GM18517 (cell line): Measurements from ENCODE around the gene GNL1.

ENCODE experiments used
- ATAC-seq: cut with Tn5 transposase; IDR thresholded peaks from one replicate; pipeline ENCODE4 v1.9.1; 2021; ENCODE audit warnings: mild to moderate bottlenecking, moderate library complexity; ENCODE audit not compliant: unreplicated experiment

The GNL1 gene, protein sequence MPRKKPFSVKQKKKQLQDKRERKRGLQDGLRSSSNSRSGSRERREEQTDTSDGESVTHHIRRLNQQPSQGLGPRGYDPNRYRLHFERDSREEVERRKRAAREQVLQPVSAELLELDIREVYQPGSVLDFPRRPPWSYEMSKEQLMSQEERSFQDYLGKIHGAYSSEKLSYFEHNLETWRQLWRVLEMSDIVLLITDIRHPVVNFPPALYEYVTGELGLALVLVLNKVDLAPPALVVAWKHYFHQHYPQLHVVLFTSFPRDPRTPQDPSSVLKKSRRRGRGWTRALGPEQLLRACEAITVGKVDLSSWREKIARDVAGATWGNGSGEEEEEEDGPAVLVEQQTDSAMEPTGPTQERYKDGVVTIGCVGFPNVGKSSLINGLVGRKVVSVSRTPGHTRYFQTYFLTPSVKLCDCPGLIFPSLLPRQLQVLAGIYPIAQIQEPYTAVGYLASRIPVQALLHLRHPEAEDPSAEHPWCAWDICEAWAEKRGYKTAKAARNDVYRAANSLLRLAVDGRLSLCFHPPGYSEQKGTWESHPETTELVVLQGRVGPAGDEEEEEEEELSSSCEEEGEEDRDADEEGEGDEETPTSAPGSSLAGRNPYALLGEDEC

DNA sequence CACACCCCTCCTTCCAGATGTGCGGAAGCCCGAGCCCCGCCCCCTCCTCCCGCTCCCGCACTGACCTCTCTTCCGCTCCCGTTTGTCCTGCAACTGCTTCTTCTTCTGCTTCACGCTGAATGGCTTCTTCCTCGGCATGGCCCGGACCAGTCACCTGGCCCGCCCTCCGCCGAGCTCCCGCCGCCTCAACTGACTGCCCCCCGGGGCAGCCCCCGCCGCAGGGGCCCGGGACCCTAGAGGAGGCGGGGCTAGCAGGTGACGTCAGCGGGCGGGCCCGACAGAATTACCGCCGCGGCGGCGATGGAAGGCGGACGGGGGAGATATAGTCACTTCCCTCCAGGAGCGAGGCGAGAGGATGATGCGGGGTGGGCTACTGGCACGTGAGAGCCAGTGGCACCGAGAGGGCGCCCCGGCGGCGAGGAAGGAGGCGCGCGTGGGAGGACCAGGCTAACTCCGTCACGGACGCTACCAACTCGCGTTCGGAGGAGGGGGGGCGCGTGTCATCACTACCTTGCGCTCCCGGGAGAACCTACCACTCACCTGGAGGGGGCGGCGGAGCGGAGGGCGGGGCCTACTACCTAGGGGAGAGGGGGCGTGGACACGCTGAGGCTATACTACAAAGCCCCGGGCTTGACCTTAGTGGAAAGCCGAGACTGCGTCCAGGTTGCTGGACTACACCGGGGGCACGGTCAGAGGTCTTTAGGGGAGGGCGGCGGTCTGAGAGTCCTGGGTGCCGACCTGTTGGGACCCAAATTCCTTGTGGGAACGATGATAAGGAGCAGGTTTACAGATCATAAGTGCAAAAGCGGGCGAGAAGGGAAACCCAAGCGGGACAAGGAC, at the start of gene GNL1:
TSS of gene GNL1 (minus strand) at position 424 of the 840 bp plus-strand sequence. CDS start at position 138, 286 bp downstream.
- ATAC-seq: peak; percentile 62

DNA sequence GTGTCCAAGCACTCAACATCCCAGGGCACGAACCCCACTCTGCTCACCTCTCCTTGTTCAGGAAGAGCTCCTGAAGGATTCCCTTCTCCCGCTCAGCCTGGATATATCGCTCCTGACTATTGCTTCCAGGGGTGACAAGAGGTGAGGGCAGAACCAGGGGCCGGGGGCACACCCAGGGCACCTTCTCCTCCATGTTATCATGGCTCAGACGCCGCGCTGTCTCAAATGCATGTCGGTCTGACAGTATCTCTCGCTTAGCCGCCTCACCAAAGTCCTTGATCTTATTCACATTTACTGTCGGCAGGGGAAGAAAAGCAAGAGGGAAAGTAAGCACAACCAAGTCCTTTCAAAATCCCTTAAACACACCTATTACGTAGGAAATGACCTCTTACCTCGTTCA, 47.7 kb upstream of the GNL1 start:
- no peak for ATAC-seq

DNA sequence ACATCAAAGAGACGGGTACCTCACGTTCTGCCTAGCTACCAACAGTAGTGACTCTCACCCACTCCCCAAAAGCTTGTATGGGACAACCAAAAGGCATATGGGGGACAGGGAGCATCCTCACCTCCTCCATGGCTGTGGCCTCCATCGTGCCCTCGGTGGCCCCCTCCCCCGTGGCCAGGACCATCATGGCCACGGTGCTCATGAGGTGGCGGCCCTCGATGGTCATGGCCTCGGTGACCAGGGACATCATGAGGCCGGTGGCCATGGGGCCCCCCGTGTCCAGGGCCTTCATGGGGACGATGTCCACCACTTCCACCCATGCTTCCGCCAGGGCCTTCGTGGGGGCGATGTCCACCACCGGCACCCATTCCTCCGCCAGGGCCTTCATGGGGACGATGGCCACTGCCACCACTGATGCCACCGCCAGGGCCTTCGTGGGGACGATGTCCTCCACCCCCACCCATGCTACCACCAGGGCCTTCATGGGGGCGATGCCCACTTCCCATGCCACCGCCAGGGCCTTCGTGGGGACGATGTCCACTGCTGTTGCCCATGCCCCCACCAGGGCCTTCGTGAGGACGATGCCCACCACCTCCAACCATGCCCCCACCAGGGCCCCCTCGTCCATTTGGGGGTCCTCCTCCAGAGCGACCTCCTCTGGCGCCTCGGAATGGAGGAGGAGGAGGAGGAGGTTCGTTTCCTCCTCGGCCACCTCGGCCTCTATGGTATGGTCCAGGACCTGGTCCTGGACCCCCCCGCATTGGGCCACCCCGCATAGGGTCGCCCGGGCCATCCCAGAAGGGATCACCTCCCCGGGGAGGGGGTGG, 45.7 kb upstream of the GNL1 start:
- no peak for ATAC-seq

DNA sequence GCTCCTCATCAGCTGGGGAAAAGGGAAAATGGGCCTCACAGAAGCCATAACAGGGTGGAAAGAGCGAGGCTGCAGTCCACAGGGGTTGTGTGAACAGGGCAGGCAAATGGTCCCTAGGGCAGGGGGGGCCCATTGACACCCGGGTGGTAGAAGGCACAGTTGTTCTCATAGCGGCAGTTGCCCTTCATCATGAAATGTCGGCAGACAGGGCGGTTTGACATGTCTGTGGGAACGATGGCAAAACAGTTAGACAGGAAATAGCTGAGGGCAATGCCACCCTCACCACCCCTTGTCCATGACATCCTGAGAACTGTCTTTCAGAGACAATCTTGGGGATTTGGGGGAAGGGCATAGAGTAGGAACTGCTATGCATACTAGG, 45.1 kb upstream of the GNL1 start:
- ATAC-seq: no peak

DNA sequence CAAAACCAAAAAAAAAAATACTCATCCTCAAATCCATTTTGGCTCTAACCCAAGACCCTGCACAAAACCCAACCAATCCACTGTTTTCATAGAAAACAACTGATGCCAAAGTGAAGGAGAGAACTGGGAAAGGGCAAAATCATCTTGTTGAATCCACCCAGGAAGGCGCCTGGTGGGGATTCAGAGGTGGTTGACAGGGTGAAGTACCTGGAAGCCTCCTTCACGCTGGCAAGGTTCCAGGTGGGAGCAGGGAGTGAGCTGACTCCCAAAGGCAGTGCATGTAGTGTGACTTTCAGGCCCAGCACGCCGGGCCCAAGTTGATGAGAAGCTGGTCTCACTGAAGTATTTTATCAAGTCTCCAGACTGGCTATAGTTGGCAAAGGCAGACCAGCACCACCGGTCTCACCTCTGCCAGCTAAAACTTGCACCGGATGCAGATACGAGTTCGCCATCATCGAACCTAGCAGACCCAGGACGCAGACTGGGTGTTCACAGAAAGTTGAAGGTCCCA, 44.2 kb upstream of the GNL1 start:
- ATAC-seq: no peak

DNA sequence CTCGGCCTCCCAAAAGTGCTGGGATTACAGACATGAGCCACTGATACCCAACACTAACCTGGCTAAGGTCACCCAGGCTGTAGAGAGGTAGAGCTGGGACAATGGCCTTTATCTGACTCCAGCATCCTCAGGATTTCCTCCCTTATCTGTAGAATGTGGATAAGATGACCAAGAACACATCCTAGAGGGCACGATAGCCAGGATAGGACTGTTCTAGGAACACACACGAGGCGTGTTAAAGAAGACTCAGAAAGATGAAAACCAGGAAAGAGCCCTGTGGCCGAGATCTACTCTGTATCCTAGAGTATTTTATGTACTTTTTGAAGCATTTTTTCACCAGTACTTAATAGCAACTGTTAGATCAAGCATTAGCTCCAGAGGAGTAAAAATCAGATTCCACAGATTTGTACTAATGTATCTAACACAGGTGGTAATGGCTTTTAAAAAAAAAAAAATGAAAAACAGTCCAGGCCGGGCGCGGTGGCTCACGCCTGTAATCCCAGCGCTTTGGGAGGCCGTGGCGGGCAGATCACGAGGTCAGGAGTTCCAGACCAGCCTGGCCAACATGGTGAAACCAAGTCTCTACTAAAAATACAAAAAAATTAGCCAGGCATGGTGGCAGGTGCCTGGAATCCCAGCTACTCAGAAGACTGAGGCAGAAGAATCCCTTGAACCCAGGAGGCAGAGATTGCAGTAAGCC, 43.5 kb upstream of the GNL1 start:
- ATAC-seq: no peak

DNA sequence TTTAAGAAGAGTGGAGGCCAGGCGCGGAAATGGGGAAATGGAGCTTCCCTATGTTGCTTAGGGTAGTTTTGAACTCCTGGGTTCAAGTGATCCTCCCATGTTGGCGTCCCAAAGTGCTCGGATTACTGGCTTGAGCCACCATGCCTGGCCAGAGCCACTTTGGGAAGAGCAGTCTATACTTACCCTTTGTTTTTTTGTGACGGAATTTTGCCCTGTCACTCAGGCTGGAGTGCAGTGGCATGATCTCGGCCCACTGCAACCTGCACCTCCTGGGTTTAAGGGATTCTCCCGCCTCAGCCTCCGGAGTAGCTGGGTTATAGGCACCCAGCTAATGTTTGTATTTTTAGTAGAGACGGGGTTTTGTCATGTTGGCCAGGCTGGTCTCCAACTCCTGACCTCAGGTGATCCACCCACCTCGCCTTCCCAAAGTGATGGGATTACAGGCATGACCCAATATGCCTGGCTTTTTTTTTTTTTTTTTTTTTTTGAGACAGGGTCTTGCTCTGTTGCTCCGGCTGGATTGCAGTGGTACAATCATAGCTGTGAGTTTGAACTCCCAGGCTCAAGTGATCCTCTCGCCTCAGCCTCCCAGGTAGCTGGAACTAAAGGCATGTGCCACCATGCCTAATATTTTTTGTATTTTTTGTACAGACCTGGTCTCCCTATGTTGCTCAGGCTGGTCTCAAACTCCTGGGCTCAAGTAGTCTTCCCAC, 42.8 kb upstream of the GNL1 start:
- ATAC-seq: no peak

DNA sequence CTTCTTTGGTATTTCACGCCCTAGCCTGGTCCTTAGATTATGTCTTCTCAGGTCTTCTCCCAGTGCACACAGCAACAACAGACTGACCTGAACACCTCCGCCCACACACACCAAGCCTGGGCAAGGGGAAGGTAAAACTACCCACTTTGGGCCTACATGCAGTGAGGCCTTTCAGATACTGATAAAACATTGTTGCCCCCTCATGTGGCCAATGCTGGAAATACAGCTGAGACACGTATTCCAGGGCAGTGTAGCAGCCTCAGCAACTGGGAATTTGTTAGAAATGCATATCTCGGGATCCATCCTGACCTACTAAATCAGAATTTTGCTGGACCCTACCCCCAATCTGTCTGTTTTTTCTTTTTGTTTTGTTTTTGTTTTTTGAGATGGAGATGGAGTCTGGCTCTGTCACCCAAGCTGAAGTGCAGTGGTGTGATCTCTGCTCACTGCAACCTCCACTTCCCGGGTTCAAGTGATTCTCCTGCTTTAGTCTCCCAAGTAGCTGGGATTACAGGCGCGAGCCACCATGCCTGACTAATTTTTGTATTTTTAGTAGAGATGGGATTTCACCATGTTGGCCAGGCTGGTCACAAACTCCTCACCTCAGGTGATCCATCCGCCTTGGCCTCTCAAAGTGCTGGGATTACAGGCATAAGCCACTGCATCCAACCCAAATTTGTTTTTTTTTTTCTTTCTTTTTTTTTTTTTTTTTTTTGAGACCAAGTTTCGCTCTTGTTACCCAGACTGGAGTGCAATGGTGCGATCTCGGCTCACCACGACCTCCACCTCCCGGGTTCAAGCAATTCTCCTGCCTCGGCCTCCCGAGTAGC, 41.2 kb upstream of the GNL1 start:
- peak; percentile 71 for ATAC-seq

DNA sequence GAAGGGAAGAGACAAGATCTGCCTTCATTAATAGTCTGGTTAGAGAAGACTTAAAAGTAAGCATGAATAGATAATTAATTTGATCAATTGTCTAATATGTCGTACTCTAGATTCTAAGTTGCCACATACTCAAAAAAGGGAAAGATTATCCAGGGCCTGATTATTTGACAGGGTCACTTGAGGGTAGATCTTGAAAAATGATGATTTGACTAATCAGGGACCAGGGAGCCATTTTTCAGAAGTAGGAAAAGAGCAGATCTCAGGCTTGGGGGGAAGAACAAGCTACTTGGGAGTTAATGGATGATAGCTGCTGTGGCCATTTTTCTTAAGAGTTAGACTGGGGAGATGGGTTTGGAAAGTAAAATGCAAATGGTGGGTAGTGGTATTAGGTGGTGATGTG, 36.0 kb upstream of the GNL1 start:
- ATAC-seq: no peak

DNA sequence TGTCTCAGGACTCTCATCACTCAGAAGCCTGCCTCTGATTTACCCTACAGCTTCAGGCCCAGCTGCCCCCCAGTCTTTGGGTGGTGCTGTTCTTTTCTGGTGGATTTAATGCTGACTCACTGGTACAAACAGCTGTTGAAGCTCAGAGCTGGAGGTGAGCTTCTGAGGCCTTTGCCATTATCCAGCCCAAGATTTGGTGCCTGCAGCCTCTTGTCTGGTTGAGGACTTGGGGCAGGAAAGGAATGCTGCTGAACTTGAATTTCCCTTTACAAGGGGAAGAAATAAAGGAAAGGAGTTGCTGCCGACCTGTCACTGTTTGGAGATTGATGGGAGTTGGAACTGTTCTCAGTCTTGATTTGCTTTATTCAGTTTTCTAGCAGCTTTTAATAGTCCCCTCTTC, 34.7 kb upstream of the GNL1 start:
- ATAC-seq: no peak

DNA sequence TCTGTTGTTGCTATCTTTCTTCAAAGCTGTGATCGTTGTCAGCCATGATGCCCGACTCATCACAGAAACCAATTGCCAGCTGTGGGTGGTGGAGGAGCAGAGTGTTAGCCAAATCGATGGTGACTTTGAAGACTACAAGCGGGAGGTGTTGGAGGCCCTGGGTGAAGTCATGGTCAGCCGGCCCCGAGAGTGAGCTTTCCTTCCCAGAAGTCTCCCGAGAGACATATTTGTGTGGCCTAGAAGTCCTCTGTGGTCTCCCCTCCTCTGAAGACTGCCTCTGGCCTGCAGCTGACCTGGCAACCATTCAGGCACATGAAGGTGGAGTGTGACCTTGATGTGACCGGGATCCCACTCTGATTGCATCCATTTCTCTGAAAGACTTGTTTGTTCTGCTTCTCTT, 34.2 kb upstream of the GNL1 start:
- no peak for ATAC-seq

DNA sequence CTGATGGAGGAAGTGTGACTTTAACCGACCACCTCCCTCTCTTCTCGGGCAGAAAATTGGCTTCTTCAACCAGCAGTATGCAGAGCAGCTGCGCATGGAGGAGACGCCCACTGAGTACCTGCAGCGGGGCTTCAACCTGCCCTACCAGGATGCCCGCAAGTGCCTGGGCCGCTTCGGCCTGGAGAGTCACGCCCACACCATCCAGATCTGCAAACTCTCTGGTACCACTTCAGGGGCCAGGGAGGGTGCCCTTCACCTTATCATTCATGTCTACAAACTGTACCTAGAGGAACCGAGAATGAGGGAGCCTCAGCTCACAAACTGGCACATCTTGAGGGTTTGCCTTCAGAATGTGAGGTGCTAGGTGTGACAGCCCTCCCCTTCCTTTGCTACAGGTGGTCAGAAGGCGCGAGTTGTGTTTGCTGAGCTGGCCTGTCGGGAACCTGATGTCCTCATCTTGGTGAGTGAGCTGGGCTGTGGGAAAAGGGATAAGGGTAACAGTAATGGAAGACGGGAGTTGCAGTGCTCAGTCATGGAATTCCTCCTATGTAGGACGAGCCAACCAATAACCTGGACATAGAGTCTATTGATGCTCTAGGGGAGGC, 33.6 kb upstream of the GNL1 start:
- no peak for ATAC-seq

DNA sequence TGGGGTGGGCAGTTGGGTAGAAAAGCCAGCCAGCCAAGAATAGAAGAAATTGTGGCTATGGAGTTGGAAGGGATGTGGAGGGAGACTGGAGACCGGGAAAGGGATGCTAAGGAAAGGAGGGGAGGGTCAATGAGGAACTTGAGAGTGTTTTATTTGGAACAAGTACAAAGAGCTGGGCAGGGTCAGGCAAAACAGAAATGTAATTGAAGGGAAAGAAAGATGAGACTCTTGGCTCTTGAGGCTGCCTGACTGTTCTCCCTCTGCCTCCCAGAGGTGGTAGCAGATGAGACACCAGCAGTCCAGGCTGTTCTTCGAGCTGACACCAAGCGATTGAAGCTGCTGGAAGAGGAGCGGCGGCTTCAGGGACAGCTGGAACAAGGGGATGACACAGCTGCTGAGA, 27.6 kb upstream of the GNL1 start:
- ATAC-seq: no peak

DNA sequence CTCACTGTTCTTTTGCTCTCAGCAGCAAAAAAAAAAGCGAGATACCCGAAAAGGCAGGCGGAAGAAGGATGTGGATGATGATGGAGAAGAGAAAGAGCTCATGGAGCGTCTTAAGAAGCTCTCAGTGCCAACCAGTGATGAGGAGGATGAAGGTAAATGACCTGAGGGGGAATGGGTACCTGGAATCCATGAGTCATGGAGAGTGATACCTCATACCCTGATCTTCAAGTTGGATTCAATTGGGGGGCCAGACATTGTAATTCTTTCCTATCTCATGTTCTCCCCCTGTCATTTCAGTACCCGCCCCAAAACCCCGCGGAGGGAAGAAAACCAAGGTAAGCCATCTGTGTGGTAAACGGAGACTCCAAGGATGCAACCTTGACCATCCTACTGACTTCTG, 21.8 kb upstream of the GNL1 start:
- no peak for ATAC-seq

DNA sequence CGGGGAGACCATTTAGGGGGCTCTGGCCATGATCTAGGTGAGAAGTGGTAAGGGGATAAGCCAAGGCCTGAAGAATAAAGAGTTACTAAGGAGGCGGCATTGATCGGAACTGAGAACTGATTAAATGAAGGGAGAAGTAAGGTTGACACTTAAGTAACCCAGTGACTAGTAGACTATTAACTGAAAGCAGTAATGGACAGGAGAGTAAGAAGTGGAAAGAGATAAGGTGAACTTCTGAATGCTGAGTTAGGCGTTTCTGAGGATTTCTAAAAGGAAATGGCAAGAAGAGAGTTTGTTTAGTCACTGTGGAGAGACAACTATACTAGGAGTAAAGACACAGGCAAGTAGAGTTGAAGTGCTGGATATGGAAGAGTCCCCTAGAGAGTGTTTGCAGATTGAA, 16.8 kb upstream of the GNL1 start:
- no peak for ATAC-seq

DNA sequence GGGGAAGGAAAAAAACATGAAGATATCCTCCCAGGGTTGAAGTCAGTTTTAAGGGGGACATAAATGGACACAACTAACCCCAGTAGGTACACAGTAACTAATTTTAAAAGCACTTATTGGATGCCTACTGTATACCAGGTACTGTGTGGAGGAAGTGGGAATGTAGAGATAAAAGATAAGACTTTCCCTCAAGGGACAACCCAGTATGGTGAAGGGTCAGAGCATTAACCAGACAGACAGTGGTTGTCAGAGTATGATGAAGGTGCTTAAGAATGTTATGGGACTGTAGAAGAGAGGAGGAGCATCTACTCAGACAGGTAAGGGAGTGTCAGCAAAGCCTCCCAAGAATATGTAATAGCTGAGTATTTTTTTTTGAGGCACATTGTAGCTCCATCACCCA, 15.9 kb upstream of the GNL1 start:
- no peak for ATAC-seq

DNA sequence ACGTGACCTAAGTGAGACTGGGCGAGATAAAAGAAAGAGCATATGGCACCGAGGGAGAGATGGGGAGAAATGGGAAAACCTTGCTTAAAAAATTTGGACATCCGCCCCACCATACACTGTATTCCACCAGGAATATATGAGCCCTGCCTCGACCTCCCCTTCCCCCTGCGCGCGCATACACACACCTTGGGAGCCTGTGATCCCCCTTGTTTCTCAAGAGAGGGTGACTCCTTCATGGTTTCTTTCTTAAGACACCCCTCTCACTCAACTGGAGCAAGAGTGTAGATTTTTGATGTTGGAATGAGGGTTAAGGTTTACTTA, 15.4 kb upstream of the GNL1 start:
- ATAC-seq: no peak

DNA sequence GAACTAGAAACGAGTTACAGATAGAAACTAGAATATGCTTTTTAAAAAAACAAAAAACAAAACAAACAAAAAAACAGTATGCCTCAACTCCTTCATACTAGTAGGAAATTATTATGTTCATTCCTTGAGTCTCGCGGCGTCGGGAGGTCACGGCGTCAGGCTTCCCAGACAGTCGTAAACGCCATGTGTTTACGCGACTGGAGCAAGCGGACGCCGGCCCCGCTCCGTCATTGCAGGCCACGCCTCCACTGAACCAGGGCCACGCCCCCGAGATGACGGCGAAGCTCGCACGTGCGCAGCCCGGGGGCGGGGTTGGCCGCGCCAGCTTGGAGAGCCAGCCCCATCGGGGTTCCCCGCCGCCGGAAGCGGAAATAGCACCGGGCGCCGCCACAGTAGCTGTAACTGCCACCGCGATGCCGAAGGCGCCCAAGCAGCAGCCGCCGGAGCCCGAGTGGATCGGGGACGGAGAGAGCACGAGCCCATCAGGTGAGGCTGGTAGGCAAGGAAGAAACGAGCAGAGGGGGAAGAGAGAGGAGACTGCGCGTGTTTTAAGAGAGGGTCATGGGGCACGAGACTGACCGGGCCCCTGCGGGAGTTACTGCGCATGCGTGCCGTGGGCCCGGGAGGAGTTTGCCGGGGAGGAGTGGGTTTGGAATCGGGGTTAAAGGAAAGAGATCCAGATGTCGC, 14.9 kb upstream of the GNL1 start, which contains the start of gene ABCF1:
TSS of gene ABCF1 (plus strand) at position 368 of the 687 bp plus-strand sequence. CDS start at position 414, 46 bp downstream.
- ATAC-seq: peak; percentile 87
